GM12865 (cell line): ENCODE data around the gene NUDT1.

ENCODE experiments used
- DNase-seq: peaks from one replicate; pipeline ENCODE4 v3.0.0; 2010; ENCODE audit warnings: low read depth
- H3K4me3 ChIP-seq: 2 replicates; pipeline ENCODE4 v1.5.1; 2011; ENCODE audit warnings: mild to moderate bottlenecking, low read depth, low read length, control low read depth
- TF ChIP-seq, protein P1 (sequence below): IDR thresholded peaks from 2 replicates; pipeline ENCODE4 v1.5.1; 2011; ENCODE audit warnings: low read length, control low read depth, low read depth, inconsistent platforms; ENCODE audit not compliant: insufficient read depth; ENCODE audit errors: missing control alignments

The NUDT1 gene

GRCh38 chr7:2208712-2209111 lies 33.3 kb upstream of the NUDT1 start:
- no peak for DNase-seq
- TF ChIP-seq, protein P1, sequence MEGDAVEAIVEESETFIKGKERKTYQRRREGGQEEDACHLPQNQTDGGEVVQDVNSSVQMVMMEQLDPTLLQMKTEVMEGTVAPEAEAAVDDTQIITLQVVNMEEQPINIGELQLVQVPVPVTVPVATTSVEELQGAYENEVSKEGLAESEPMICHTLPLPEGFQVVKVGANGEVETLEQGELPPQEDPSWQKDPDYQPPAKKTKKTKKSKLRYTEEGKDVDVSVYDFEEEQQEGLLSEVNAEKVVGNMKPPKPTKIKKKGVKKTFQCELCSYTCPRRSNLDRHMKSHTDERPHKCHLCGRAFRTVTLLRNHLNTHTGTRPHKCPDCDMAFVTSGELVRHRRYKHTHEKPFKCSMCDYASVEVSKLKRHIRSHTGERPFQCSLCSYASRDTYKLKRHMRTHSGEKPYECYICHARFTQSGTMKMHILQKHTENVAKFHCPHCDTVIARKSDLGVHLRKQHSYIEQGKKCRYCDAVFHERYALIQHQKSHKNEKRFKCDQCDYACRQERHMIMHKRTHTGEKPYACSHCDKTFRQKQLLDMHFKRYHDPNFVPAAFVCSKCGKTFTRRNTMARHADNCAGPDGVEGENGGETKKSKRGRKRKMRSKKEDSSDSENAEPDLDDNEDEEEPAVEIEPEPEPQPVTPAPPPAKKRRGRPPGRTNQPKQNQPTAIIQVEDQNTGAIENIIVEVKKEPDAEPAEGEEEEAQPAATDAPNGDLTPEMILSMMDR = no peak
- no peak overlapping the region for H3K4me3 ChIP-seq

- H3K4me3 ChIP-seq = no peak overlapping the region
- DNase-seq = peak; percentile 79
- TF ChIP-seq, protein P1 = peak; percentile 74
These were observed 32.7 kb upstream of the NUDT1 start for GRCh38 chr7:2209146-2209960.

DNA sequence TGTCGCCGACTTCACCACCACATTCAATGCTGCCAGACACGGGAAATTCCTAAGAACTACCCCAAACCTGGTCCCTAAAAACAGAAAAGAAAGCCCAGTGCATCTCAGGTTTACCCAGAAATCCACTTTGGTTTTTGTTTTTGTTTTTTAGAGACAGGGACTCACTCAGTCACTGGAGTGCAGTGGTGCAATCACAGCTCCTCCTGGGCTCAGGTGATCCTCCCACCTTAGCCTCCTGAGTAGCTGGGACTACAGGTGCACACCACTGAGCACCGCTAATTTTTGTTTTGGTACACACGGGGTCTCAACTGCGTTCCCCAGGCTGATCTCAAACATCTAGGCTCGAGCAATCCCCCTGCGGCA lies 32.1 kb upstream of the NUDT1 start:
- TF ChIP-seq, protein P1 = no peak
- no peak for DNase-seq
- no peak overlapping the region for H3K4me3 ChIP-seq

- H3K4me3 ChIP-seq = no peak overlapping the region
- no peak for DNase-seq
- TF ChIP-seq, protein P1 = no peak
These were observed 31.3 kb upstream of the NUDT1 start for GRCh38 chr7:2210551-2211258.

GRCh38 chr7:2211259-2211880 lies 30.7 kb upstream of the NUDT1 start:
- DNase-seq = no peak
- no peak overlapping the region for H3K4me3 ChIP-seq
- TF ChIP-seq, protein P1 = no peak

GRCh38 chr7:2211926-2212325 lies 30.1 kb upstream of the NUDT1 start:
- no peak overlapping the region for H3K4me3 ChIP-seq
- TF ChIP-seq, protein P1 = no peak
- DNase-seq = no peak
